GM19035 (cell line): ENCODE measurements around the gene C14orf93.

Experiments used
- ATAC-seq: cut with Tn5 transposase; IDR thresholded peaks from one replicate; pipeline ENCODE4 v1.9.1; 2021; ENCODE audit not compliant: unreplicated experiment

C14orf93 gene

DNA sequence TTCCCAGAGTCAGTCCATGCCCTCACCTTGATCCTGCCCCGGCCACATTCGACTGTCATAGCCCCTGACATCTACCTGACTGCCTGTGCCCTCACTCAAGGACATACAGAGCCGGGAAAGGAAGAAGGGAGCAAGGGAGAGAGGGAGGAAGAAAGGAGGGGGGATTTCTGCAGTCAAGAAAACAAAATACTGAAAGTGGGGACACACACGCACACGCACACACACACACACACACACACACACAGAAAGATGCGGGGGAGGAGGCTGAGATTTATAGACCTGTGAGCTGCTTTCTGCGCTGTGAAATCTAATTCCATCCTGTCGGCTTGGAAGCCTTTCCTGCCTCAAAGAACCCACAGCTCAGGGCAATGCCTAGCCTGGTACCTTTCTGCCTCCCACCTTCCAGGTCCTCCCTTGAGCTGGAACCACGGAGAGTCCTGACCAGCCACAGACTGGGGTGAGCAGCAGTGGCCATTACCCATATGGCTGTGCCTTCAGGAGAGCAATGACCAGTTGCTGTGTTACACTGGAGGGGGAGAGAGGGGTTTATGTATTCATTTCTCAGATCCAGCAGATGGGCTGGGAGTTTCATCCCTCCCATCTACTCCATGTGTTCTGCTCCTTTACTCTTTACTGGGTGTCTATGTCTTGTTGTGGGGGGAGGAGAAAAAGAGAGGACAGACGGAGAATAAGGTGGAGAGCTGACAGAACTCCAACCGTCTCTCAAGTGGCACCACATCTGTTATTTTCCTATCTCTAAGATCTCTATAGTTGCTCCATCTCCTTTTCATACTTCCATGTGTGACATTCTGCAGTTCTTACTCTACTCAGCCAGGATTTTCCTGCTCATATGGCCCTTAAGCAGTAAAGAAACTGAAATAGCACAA is 12.9 kb downstream of the C14orf93 start:
- ATAC-seq = no peak

DNA sequence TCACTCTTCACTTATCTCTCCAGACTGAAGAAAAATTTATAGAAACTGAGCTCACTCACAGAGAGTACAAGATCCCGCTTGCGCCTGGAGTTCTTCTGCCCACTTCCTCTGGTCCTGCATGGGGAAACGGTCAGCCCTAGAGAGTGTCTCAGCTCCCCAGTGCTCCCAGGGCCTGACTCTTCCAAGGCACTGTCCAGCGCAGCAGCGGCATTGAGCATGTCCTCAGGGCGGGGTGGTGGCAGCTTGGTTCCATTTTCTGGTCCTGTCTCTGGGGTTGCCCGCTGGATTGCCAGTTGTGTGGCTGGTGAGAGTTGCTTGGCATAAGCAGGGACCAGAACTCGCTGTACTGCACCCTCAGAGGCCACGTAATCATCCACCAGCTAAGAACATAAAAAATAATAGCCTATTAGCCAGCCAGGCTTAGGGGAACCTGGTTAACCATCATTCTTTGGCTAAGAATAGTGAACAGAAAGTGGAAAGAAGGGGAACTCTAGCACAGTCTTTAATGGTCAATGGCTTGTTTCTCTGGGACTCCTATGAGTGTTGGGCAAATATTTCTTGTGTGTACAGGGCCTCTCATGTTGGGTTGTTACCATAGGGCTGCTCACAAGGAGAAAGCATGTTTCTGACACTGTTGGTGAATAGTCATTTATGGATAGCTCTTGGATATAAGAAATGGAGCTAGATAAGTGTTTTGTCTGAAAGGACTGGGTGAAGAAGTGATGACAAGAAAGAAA is 13.9 kb downstream of the C14orf93 start:
- no peak for ATAC-seq

DNA sequence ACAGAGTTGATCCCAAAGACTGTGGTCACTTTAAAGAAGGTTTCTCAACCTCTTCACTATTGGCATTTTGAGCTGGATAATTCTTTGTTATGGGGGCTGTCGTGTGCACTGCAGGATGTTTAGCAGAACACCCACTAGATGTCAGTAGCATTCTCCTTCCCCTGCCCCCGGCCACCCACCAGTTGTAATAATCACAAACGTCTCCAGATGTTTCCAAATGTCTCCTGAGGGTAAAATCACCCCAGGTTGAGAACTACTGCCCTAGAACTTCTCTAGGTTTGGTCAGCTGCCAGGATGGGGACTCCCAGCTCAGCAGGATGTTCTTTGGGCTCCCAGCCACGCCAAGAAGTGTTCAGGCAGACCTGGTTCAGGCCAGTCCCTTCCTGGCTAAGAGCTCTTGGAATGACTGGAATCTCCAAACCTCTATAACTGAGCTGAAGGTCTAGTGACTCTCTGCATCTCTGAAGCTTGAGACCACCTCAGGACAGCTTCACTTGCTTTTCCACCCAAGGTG is 15.1 kb downstream of the C14orf93 start:
- no peak for ATAC-seq

DNA sequence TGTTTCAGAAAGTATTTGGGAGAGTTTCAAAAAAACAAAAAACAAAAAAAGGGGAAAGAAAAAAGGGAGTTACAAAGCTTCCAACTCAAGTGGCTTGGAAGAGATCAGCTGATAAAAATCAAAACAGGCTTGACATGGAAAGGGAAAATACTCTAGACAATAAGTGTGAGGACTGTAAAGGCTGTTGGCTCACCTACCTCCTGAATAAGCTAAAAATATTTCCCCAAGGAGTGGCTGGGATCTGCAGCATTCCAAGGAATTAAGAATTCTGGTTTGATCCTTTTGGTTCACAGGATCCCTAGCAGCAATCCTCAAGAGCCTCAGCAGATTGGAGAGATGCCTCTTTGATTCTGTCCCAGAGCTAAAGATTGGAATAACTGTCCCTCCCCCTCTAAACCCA is 16.4 kb downstream of the C14orf93 start:
- ATAC-seq = no peak

DNA sequence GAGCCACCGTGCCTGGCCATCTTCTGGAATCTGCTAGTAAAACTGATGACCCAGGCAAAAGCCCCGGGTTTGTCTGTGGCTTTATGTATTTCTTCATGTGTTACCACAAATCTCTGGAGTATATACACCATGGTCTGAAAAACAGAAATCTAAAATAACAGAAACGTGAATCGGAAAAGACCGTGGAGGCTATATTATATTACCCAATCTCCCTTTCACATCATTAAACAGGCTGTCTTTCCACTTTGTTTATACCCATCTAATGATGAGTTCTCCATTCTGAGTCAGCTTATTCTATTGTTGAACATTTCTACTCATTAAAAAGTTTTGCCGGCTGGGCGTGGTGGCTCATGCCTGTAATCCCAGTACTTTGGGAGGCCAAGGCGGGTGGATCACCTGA is 18.1 kb downstream of the C14orf93 start:
- ATAC-seq = no peak

DNA sequence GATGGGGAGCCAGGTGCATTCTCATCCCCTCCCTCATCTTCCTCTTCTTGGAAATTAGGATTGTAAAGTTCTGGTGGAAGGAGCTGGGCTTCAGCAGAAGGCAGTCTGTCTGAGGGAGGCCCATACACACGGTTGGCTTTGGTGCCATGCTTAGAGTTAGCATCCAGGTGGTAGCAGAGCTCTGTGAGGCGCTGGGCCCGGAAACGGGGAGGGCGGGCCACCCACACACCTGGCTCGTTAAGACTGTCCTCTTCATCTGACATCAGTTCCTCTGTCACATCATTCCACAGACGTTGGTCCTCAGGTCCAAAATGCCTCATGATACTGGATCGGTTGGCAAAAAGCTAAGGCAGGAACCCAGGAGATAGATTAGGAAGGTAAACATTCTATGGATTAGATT is 22.7 kb downstream of the C14orf93 start:
- no peak for ATAC-seq

DNA sequence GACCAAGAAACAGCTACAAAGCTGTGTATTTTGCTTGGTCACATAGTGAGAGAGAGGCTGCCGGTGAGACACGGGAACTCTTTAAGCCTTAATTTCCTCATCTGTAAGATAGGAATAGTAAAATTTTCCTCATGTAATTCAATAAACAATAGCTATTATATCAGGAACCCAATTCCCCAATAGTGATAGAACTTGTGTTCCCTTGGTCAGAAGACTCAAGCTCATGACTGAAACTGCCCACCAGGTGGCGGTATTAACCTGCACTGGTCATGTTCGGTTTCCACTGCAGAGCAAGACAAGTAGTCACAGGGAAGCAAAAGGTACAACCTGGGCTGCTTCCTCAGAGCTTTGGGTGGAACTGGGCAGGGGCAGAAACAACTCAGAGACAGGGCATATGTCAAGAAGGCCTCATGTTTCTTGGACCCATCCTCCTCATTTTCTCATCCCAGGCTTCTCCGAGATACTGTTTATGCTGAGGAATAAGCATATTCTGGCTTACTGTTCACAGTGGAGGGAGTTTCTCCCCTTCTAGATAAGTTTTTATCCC is 23.4 kb downstream of the C14orf93 start:
- no peak for ATAC-seq

DNA sequence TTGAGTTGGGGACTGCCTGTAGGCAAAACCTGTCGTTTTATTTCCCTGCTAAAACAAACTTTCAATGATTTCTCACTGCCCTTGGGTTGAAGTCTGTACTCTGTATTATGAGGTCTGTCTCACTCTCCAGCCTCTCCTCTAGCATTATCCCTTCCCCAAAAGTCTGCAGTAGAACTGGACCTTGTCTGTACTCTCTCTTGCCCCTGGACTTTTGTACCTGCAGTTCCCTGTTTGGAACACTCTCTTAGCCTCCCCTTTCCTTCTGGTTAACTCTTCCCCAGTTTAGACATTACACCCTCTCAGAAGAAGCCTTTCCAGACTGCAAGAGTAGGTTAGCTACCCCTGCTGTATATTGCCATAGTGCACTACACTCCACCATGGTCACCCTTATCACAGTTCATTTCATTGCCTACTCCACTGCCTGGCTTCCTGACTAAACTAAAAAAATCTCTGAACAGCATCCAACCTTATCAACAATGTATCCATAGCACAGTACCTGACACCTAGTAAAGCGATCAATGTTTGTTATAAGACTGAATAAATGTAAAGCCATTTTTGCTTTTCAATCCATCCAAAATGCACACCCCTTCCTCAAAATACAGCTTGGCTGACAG is 23.9 kb downstream of the C14orf93 start:
- ATAC-seq = no peak

DNA sequence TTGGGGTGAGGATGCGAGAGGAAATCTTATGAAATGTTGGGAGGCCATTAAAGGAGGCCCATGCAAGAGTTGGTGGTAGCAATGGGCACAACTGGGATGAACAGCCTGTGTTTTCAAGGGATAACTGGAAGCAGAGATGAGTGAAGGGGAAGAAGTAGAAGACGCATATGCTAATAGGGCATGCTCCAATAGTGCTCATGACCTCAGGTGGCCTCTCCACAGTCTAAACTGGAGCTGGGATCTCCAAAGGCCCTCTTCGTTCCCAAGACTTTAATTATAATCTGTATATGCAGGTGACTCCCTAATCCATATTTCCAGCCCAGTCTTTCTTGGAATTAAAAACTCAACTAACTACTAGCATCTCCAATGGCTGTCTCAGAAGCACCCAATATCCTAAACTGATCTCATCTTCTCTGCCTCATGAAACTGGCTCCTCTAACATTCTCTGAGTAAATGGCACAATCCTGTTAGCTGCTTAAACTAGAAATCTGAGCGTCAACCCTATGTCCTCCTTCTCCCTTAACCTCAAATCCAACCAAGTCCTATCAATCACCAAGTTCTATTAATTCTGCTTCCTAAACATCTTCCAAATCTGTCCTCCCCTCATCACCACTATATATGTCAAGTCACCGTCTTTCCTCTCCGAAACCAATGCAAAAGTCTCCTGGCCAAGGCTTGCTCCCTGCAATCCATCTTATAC is 24.8 kb downstream of the C14orf93 start:
- no peak for ATAC-seq

DNA sequence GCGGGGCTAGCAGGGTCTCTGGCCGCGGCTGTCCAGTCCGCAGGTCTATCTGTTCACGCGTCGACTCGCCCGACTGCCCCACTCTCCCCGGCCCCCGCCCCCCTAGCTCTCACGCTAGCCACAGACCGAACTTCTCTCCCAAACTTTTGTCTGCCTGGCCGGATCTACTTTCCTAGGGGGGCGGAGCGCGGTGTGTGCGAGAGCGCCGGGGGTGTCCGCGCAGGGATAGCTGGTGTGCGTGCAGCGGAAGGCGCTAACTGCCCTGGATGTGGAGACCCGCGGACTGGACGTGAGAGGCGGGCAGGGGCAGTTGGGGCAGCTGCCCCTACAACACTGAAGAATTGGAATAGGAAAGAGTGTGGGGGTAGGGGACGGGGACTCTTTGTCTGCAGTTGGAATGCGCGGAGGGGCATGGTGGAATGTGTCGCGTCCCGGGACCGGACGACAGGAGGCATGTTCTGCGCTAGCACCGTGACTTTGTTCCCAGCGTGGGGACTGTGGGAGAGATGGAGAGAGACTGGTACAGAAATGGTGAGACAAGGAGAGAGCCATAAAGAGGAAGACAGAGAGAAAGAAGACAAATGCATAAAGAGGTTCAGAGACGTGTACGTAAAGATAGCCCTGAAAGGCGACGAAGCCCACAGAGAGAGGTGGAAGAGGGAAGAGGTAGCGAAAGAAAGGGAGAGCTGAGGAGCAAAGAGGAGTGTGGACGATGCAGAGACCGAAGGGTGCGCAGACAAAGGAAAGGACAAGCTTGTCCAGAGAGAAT is 27.3 kb downstream of the C14orf93 start, which contains the start of gene AJUBA:
AJUBA (minus strand) TSS at position 75 of the 769 bp plus-strand sequence. CDS start 285 bp downstream, outside the sequence.
- ATAC-seq = no peak

DNA sequence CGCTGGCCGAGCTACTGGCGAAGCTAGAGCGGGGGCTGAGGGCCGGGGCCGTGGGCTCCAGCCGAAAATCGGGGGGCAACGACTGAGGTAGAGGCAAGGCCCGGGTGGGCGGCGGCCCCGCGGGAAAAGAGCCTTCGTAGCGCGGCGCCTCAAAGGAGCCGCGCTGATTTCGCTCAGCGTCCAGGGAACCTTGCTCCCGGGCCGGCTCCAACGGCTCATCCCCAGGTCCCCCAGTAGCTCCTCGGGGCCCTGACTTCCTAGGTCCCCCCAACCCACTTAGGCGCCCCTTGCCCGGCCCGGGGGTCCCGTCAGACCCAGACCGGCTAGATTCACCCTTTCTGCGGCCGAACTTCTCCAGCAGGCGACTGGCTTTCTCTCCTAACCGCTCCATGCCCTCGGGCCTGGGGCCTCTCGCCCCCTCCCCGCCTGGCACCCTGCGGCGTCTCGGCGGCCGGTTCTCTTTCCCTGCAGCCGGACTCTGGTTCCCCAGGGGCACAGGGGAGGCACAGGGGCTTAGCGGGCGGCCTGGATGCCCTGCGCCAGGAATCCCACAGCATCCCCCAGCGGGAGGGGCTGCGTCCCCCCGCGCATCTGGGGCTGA is 28.0 kb downstream of the C14orf93 start:
- ATAC-seq = no peak

DNA sequence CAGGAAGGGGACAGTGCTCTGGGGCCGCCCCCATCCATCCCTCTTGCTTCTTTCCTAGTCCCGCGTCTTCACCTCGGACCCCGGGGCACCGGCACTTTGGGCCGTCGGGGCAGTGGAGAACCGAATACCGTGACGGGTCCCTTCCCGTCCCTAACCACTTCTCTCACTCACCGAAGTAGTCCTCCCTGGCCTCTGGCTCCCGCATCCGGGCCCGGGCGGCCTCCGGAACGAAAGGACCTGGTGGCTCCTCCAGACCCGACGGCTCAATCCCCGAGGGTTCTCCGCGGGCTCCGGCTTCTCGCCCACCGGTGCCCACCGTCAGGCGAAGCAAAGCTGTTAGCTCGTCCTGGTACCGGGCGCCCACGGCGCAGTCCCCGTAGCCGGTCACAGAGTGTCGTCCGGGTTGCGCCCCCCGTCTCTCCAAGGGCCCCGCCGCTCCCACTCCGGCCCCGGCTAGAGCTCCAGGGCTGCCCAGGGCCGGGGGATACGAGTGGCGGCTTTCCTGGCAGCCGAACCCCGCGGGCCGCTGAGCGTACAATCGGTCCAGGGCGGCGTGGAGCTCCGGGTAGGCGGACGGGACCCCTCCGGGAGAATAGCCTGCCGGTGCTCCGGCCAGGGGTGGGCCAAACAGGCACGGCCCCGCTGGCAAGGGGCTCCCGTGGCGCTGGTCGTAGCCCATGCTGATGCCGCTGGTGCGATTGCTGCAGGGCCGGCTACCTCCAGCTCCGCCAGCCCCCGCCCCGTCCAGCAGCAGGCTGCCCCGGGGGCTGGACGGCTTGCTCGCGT is 28.7 kb downstream of the C14orf93 start:
- no peak for ATAC-seq

DNA sequence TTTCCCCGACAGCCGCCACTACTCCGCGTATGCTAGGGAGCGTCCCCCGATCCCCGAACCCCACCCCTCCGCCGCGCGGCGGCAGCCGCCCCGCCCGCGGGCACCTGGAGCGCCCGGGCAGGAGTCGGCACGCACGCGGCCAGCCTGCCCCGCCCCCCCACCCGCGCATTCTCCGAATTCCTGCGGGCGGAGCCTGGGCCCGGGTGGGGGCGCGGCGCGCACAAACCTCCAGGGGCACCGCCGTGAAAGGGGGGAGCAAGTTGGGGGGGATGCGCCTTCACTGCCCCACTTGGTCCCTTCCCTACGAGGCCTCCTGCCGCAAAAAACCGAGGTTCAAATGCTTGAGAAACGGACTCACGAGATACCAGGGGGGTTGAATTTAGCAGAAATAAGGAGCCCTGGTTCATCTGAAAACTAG is 29.3 kb downstream of the C14orf93 start:
- ATAC-seq = no peak

DNA sequence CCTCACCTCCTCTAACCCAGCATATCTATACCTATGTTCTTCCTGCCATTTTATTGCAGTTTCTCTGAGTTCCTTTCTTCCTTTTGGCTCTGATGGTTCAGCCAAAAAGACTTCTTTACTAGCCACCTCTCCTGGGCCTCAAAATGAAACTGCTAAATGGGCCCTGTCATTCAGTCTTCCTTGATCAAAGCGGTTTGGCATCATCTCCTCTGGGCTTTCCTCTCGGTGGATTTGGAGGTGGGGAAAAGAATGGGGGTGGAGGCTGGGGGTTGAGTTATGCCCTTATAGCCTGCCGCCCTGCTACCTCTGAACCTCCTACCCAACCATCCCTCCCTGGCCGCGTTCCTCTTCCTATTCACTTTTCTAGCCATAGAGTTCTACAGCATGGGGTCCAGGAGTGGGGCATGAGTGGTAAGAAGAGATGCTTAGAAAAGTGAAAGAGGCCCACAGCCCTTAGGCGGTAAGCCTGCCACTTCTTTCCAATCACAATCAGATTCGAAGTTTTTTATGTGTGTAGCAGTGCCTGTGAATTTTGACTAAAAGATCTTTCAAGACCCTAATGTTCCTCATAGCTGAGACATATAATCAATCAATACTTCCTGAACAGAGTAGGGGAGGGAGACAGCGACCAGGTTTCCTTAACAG is 30.1 kb downstream of the C14orf93 start:
- ATAC-seq = no peak

DNA sequence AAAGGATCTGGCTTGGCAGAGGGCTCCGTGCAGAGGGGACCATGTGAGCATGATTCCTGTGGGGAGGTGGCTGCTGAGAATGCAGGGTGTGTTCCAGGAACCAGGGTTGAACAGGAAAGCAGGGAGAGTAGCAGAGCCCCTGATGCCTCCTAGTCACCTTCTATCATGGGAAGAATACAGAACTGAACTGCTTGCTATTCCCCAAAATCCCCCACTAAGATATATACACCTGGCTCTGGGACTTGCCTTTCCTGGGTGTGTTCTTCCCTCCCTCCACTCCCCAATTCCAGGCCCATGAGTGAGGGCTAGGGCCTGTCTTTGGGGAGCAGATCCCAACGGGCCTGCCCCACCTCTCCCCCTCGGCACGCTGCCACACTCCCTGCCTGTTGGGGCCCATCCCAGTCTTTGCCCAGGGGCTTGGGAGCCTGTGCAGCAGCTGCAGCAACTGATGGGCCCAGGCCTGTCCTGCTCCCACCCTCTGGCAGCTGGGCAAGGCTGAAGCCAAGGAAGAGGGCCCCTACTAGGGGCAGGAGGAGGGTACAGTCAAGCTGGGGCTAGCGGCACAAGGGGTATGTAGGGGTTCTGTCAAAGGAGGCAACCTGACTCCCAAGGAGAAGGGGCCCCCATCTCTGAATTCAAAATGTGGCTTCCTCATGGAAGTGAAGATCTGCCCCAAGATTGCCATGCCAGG is 30.8 kb downstream of the C14orf93 start:
- no peak for ATAC-seq

DNA sequence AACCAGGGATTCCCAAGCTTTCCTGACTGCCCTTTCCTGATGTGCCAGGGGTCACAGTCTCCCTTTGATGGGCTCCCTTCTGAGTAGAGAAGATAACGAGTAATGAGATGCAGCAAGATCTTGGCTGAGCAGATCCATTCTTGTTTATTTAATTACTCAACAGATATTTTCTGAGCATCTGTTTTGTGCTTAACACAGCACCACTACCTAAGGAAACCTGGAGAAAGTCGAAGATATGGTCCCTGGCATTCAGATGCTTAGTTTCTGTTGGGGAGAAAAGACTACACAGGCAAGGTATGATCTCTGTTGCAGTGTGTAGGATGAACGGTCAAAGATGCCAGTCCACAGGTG is 31.5 kb downstream of the C14orf93 start:
- no peak for ATAC-seq

DNA sequence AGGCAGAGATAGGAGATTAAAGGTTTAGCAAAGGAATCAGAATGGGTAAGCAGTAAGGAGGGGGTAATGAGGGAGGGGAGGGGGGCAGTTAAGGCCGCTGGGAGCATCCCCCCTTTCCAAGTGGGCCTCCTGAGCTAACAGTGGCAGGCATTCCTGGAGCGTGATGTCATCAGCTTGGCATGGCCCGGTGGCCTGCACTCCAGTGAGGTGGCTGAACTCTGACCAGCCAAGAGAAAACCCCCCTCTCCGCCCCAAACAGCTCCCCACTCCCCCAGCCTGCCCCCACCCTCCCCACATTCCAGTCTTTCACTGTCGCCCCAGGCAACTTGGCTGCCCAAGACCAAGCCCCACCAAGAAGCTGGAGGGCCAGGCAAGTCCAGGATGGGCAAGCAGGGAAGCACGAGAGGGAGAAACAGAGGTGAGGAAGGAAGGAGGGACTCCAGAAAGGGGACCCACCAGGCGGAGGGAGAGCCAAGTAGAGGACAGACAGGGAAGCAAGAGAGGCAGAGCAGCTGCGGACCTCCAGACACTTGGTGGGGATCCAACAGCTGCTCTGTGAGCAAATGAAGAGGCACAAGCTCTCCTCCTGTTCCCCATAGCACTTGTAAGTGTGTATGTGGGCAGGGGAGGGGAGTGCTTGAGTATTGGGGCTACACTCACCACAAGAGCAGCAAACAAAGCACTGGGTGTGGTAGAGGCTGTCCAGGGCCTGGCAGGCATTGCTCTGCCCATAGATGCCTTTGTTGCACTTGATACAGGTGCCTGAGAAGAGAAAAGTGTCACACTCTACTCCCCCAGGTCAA is 32.1 kb downstream of the C14orf93 start:
- no peak for ATAC-seq
